ENCODE results near the gene HAO1. TPM values are rescaled to one million over a fixed set of nuclear protein-coding genes. Genes with fewer than 3 reads are reported as not detected.
"Not testable (repeated sequence)": the region's sequence is repeated elsewhere in the genome, so short reads cannot be mapped to it uniquely, and the experiment has no call there.

HAO1 gene
- total RNA-seq, 2 donors from 2014 or later = not detected

GRCh38 chr20:7967199-7967844 lies 27.1 kb upstream of the HAO1 start:
- no peaks in the 10 kb centered on the region for H3K9me3 ChIP-seq
- H3K27me3 ChIP-seq (replicated peaks; ENCODE audit: insufficient read depth) = no peaks in the 10 kb centered on the region
- TF ChIP-seq, protein P1, sequence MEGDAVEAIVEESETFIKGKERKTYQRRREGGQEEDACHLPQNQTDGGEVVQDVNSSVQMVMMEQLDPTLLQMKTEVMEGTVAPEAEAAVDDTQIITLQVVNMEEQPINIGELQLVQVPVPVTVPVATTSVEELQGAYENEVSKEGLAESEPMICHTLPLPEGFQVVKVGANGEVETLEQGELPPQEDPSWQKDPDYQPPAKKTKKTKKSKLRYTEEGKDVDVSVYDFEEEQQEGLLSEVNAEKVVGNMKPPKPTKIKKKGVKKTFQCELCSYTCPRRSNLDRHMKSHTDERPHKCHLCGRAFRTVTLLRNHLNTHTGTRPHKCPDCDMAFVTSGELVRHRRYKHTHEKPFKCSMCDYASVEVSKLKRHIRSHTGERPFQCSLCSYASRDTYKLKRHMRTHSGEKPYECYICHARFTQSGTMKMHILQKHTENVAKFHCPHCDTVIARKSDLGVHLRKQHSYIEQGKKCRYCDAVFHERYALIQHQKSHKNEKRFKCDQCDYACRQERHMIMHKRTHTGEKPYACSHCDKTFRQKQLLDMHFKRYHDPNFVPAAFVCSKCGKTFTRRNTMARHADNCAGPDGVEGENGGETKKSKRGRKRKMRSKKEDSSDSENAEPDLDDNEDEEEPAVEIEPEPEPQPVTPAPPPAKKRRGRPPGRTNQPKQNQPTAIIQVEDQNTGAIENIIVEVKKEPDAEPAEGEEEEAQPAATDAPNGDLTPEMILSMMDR (IDR thresholded peaks at IDR 0.05) = no peak
- H3K36me3 ChIP-seq = no peaks in the 10 kb centered on the region
- no peaks in the 10 kb centered on the region for H3K4me1 ChIP-seq (ENCODE audit: control insufficient read depth in 1 of 2, low read depth in 2 of 2)
- no peak overlapping the region for H3K27ac ChIP-seq
- ATAC-seq (ENCODE audit: insufficient number of reproducible peaks, low FRiP score, low read depth) (no peak), DNase-seq (ENCODE audit: low spot score) (no peak)
- H3K4me3 ChIP-seq = no peak overlapping the region

DNA sequence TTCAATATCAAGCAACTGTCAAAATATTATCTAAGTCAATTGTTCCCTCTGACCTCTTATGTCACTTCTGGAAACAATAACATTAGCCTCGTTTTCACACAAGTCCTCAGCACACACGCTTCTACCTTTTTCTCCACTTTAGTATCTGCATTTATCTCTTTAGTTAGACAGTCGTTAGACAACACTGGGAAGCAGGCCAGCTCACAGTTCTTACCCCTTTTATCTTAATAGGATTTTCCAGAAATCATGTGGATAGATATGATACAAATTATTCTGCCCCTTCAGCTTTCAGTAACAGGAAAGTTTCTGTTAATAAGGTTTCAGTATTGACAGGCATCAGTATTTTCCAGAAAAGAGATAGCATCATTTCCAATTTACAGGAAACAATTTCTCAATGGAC lies 25.9 kb upstream of the HAO1 start:
- TF ChIP-seq, protein P1 (IDR thresholded peaks at IDR 0.05) = no peak
- no peaks in the 10 kb centered on the region for H3K9me3 ChIP-seq
- no peak for DNase-seq (ENCODE audit: low spot score)
- no peaks in the 10 kb centered on the region for H3K36me3 ChIP-seq
- no peaks in the 10 kb centered on the region for H3K4me1 ChIP-seq (ENCODE audit: control insufficient read depth in 1 of 2, low read depth in 2 of 2)
- no peak overlapping the region for H3K4me3 ChIP-seq
- no peak overlapping the region for H3K27ac ChIP-seq
- no peak for ATAC-seq (ENCODE audit: insufficient number of reproducible peaks, low FRiP score, low read depth)
- no peaks in the 10 kb centered on the region for H3K27me3 ChIP-seq (replicated peaks; ENCODE audit: insufficient read depth)

- no peak for ATAC-seq (ENCODE audit: insufficient number of reproducible peaks, low FRiP score, low read depth)
Observed at GRCh38 chr20:7959484-7959883, 19.2 kb upstream of the HAO1 start.

GRCh38 chr20:7956561-7956960 lies 16.3 kb upstream of the HAO1 start:
- H3K27me3 ChIP-seq (replicated peaks; ENCODE audit: insufficient read depth); H3K4me1 ChIP-seq (ENCODE audit: control insufficient read depth in 1 of 2, low read depth in 2 of 2); H3K27ac ChIP-seq: not testable (repeated sequence)

More at GRCh38 chr20:7959484-7959883, 19.2 kb upstream of the HAO1 start:
- Histone ChIP-seq H3K4me1 (ENCODE audit: control insufficient read depth in 1 of 2, low read depth in 2 of 2) (no peaks in the 10 kb centered on the region), H3K27me3 (replicated peaks; ENCODE audit: insufficient read depth) (no peaks in the 10 kb centered on the region), H3K36me3 (no peaks in the 10 kb centered on the region), H3K4me3 (no peak overlapping the region), H3K27ac (no peak overlapping the region), H3K9me3 (no peaks in the 10 kb centered on the region)
- TF ChIP-seq, protein P1 (IDR thresholded peaks at IDR 0.05) = no peak
- no peak for DNase-seq (ENCODE audit: low spot score)

DNA sequence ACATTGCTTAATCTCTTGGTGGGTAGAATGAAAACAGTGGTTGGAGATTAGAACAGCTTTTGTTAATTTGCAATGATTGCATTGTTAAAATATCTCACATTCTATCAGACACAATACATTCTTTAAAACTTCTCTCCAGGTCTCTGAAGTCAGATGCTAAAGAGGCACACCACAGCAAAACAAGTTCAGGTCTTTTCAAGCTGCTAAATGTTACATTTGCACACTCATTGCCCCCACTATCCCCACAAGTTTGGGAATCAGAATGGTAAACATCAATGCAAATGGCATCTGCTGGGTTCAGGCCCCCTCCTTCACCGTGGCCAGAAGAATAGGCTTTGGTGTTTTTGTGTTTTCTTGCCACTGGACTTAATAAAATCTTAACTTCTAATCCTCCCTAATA lies 10.1 kb upstream of the HAO1 start:
- TF ChIP-seq, protein P1 (IDR thresholded peaks at IDR 0.05) = no peak
- H3K27me3 ChIP-seq (replicated peaks; ENCODE audit: insufficient read depth) = no peaks in the 10 kb centered on the region
- H3K4me1 ChIP-seq (ENCODE audit: control insufficient read depth in 1 of 2, low read depth in 2 of 2) = no peaks in the 10 kb centered on the region
- no peak overlapping the region for H3K27ac ChIP-seq
- no peak overlapping the region for H3K4me3 ChIP-seq
- DNase-seq (ENCODE audit: low spot score) (no peak), ATAC-seq (ENCODE audit: insufficient number of reproducible peaks, low FRiP score, low read depth) (no peak)
- no peaks in the 10 kb centered on the region for H3K36me3 ChIP-seq
- no peaks in the 10 kb centered on the region for H3K9me3 ChIP-seq

More at GRCh38 chr20:7956561-7956960, 16.3 kb upstream of the HAO1 start:
- not testable (repeated sequence) for H3K9me3 ChIP-seq; H3K36me3 ChIP-seq; H3K4me3 ChIP-seq; ATAC-seq (ENCODE audit: insufficient number of reproducible peaks, low FRiP score, low read depth); DNase-seq (ENCODE audit: low spot score)

DNA sequence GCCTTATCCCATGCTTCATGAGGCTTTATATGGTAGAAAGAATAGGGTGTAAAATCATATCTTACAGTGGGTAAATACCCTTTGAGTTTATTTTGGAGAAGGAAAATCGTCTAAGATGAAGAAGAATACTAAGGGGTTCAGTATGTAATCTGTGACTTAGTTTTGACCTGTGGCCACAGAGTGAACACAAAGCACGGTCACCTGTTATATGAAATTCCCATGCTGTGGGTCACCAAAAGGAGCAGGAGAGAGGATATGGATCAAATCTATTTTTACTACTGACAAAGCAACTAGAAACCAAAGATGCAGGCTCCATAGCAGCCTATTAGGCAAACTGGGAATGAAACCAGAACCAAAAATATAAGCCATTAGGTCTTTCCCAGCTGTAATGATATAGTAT lies 3.6 kb upstream of the HAO1 start:
- no peaks in the 10 kb centered on the region for H3K36me3 ChIP-seq
- no peak overlapping the region for H3K4me3 ChIP-seq
- H3K27ac ChIP-seq = no peak overlapping the region
- no peak for DNase-seq (ENCODE audit: low spot score)
- no peak for ATAC-seq (ENCODE audit: insufficient number of reproducible peaks, low FRiP score, low read depth)
- no peaks in the 10 kb centered on the region for H3K9me3 ChIP-seq
- no peaks in the 10 kb centered on the region for H3K27me3 ChIP-seq (replicated peaks; ENCODE audit: insufficient read depth)
- no peaks in the 10 kb centered on the region for H3K4me1 ChIP-seq (ENCODE audit: control insufficient read depth in 1 of 2, low read depth in 2 of 2)
- TF ChIP-seq, protein P1 (IDR thresholded peaks at IDR 0.05) = no peak

Measured in thoracic aorta (tissue), 2 donors.